CD4-positive, alpha-beta T cell treated with Interleukin-6 for 4 hours (primary cell): Measurements from ENCODE around the gene ST6GAL1.
"Not testable (repeated sequence)": the region's sequence is repeated elsewhere in the genome, so short reads cannot be mapped to it uniquely, and the experiment has no call there.

Experiments
- DNase-seq: peaks from one replicate; pipeline ENCODE4 v3.0.0-alpha.2; 2020; ENCODE audit warnings: mixed read lengths

The ST6GAL1 gene

DNA sequence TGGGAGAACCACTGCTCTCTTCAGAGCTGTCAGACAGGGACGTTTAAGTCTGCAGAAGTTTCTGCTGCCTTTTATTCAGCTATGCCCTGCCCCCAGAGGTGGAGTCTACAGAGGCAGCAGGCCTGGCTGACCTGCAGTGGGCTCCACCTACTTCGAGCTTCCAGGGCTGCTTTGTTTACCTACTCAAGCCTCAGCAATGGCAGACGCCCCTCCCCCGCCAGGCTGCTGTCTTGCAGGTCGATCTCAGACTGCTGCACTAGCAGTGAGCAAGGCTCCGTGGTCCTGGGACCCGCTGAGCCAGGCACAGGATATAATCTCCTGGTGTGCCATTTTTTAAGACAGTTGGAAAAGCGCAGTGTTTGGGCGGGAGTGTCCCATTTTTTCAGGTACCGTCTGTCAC lies 127.5 kb downstream of the ST6GAL1 start:
- DNase-seq = not testable (repeated sequence)

GRCh38 chr3:187061748-187062147 lies 131.4 kb downstream of the ST6GAL1 start:
- DNase-seq = no peak

GRCh38 chr3:187062526-187063177 lies 132.3 kb downstream of the ST6GAL1 start:
- DNase-seq = no peak

- peak; percentile 57 for DNase-seq
These were observed 133.2 kb downstream of the ST6GAL1 start for GRCh38 chr3:187063286-187064121.

GRCh38 chr3:187064210-187065115 lies 134.1 kb downstream of the ST6GAL1 start:
- no peak for DNase-seq

DNA sequence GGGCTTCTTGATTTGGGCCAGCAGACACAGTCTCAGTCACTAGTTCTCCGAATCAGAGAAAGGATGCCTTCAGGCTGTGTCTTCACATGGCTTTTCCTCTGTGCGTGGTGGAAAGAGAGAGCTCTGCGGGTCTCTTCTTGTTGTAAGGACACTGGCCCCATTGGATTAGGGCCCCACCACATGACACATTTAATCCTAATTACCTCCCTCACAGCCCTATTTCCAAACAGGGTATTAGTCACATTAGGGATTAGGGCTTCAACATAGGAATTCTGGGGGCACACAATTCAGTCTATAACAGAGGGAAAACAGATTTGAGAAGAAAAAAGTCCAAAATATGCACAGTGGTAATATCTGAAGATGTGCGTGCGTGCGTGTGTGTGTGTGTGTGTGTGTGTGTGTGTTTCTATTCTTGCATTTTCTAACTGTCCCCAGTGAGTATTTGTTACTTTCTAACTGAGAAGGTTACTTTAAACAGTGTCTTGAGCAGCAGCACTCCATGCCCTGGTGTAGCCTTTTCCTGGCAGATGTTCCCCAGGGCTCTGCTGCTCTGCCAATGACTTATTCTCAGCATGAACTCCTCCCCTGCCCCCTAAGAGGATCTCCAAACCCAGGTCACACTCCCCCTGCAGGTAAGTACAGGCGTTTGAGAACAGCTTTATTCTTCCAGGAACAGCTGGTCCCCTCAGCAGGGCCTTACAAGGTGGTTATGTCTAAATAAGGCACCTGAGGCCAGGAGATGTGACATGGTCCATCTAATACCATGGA lies 136.1 kb downstream of the ST6GAL1 start:
- peak; percentile 68 for DNase-seq

DNA sequence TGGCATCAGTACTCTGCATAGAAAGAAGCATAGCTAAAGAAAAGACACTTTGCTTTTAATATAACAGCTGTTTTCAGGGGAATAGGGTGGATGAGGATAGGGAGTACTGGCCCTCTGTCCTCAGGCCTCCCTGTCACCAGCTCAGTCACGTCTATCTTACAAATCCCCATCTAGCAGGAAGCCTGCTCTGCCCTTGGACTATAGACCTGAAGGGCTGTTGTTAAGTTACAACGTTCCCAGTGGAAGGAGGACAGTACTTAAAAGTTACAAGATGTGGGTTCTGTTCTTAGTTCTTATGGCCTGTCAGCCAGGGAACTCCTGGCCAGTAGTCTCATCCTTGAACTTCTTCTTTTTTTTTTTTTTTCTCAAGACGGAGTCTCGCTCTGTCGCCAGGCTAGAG lies 138.5 kb downstream of the ST6GAL1 start:
- DNase-seq = no peak

GRCh38 chr3:187069857-187070516 lies 139.7 kb downstream of the ST6GAL1 start:
- DNase-seq = no peak

GRCh38 chr3:187072102-187072501 lies 141.8 kb downstream of the ST6GAL1 start:
- no peak for DNase-seq

- DNase-seq = no peak
These were observed 142.2 kb downstream of the ST6GAL1 start for GRCh38 chr3:187072511-187072910.

- no peak for DNase-seq
These were observed 143.3 kb downstream of the ST6GAL1 start for GRCh38 chr3:187073581-187074098.

DNA sequence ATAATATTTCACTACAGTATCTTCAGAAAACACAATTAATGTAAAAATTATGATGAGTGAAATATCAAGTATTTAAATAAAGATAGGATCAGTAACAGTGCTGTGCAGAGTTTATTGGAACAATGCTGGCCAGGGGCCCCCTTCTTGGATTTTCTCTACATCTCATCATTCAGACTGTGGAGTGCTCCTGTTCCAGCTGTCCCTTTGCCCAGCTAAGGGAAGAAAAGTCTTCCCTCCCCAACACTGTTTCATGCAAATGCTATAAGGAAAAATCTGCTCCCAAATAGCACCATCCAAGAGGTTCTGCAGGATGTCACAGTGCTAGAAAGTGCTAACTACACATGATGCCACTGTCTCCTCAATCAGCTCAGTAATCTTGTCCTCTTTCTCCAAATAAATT lies 144.5 kb downstream of the ST6GAL1 start:
- no peak for DNase-seq

GRCh38 chr3:187076297-187076696 lies 146.0 kb downstream of the ST6GAL1 start:
- DNase-seq = no peak

DNA sequence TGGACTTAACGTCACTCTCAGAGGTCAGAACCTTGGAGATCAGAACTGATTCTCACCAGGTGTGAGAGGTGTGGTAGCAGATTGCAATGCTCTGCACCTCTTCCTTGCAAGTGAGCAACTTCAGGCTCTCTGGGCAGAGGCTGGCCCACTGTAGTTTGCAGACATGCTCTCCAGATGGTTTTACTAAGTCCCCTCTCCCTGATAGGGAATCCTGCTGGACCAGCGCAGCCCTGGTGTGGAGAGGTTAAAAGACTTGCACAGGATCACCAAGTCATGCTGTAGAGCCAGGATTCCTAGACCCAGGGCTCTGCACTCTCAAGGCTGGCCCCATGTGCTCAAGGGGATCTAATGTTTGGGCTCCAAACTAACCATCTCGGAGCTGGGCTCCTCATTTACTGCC lies 146.8 kb downstream of the ST6GAL1 start:
- DNase-seq = no peak

DNA sequence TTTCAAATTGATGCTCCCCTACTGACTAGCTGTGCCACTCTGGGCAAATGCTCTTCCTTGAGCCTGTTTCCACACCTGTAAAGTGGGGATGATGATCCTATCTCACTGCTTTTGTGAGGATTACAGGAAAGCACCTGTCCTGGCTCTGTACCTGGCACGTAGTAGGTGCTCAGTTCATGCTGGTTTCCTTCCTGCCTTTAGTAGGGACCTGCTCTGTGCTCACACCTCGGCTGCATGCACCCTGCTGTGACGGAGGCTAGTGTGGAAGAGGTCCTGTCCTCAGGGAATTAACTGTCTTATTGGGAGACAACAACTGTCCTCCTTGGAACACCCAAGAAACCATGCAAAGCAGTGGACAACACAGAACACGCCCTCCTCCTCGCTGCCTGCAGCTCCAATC lies 147.2 kb downstream of the ST6GAL1 start:
- DNase-seq = no peak

- DNase-seq = no peak
These were observed 149.0 kb downstream of the ST6GAL1 start for GRCh38 chr3:187079090-187080022.

DNA sequence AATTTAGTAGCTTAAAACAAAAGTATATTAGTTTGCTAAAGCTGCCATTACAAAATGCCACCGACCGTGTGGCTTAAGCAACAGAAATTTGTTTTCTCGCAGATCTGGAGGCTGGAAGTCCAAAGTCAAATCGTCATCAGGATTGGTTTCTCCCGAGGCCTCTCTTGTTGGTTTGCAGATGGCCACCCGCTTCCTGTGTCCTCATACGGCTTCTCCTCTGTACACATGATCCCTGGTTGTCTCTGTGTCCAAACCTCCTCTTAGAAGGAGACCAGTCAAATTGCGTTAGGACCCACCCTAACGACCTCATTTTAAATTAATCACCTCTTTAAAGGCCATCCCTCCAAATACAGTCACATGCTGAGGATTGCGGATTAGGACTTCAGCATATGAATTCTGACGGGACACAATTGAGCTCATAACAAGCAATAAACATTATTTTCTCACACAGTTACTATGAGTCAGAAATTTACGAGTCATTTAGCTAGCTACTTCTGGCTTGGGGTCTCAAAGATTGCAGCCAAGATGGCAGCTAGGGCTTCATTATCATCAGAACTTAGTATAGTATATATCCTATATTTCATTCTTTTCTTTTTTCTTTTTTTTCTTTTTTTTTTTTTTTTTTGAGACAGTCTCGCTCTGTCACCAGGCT lies 150.6 kb downstream of the ST6GAL1 start:
- no peak for DNase-seq

- no peak for DNase-seq
These were observed 152.5 kb downstream of the ST6GAL1 start for GRCh38 chr3:187082758-187083375.

DNA sequence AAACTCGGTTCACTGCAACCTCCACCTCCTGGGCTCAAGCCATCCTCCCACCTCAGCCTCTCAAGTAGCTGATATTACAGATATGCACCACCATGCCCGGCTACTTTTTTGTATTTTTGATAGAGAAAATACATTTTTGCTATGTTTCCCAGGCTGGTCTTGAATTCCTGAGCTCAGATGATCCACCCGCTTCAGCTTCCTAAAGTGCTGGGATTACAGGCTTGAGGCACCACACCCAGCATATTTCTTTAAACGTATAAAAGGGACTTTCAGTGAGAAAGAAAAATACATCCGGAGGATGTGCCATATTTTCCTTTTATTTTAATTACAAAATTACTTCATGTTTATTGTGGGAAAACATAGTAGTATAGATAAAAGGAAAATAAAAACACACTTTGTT lies 153.8 kb downstream of the ST6GAL1 start:
- DNase-seq = no peak

DNA sequence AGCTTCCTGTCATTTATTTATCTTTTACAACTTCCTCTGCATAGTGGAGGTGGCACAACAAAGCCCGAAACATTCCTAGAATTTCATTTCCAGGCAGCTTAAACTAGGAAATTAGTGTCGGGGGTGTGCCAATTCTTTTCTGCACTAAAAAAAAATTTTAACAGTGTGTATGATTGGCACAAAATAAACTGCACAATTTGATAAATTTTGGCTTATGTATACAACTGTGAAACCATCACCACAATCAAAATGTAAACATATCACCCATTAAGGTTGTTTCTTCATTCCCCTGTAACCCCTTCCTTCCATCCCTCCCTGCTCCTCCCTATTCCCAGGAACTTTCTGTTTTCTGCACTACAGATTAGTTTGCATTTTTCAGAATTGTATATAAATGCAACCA lies 154.3 kb downstream of the ST6GAL1 start:
- no peak for DNase-seq
